ENCODE data around the gene RHOB. TPM values are rescaled to one million over a fixed set of nuclear protein-coding genes. Genes with fewer than 3 reads are reported as not detected.

Gene RHOB
- total RNA-seq, 1 experiment from 2014 or later: 38.9 TPM

DNA sequence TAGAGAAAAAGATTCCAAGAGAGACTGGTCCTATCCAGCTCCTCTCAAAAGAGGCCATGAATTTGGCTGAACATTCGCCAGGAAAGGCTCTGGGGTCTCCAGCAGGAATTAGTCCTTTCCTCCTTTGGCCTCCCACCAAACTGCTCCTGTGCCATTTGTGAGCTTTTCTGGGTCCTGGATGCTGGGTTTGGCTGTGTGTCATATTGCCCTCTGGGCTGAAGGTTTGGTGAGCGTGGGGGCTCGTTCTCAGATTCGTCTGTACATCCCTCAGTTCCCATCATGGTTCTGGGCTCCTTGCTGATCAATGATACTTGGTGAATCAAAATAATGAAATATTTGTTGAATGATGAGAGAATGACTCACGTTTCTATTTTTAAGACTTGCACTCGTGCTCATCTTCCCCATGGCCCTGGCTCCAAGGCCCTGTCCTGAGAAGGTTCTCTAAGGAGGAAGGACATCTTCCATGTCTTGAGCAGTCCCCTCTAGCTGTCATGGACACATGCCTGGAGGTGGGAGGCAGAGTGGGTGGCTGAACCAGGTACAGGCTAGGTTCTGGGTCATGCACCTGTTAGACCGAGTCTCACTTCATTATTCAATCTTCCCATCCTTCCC, 47.8 kb upstream of the RHOB start:
- ATAC-seq: no peak
- Histone ChIP-seq H3K27ac (ENCODE audit: low read length) (no peak overlapping the region), H3K27me3 (ENCODE audit: control insufficient read depth, insufficient read depth, low read length) (no peaks in the 10 kb centered on the region), H3K36me3 (ENCODE audit: control insufficient read depth, insufficient read depth, low read length) (no peaks in the 10 kb centered on the region), H3K9me3 (ENCODE audit: control insufficient read depth, insufficient read depth, low read depth, low read length) (no peaks in the 10 kb centered on the region), H3K4me3 (ENCODE audit: low read depth in 2 of 2, low read length in 2 of 2) (no peak overlapping the region), H3K4me1 (ENCODE audit: control insufficient read depth, insufficient read depth, low read length) (no peaks in the 10 kb centered on the region)
- in situ Hi-C loops (cut with HindIII; ENCODE audit: low pct_unique_long_range_greater_than_20kb, low sequenced_read_pairs) (no loop called here), intact Hi-C loops (cut with micrococcal nuclease; ENCODE audit: unreplicated experiment) (no loop called here)
- ChIA-PET POLR2A (no interaction called here), CTCF (no interaction called here)
- BruUV-seq (replicated peaks): no TSS peak
- TF ChIP-seq TCF7L2 (IDR thresholded peaks at IDR 0.05; ENCODE audit: low read depth, low read length) (no peak), SIN3A (IDR thresholded peaks at IDR 0.05; ENCODE audit: borderline replicate concordance, insufficient read depth, low read depth, low read length) (no peak), POLR2AphosphoS5 (IDR thresholded peaks at IDR 0.05; ENCODE audit: low read depth, low read length) (no peak)
- TF ChIP-seq, protein P1, sequence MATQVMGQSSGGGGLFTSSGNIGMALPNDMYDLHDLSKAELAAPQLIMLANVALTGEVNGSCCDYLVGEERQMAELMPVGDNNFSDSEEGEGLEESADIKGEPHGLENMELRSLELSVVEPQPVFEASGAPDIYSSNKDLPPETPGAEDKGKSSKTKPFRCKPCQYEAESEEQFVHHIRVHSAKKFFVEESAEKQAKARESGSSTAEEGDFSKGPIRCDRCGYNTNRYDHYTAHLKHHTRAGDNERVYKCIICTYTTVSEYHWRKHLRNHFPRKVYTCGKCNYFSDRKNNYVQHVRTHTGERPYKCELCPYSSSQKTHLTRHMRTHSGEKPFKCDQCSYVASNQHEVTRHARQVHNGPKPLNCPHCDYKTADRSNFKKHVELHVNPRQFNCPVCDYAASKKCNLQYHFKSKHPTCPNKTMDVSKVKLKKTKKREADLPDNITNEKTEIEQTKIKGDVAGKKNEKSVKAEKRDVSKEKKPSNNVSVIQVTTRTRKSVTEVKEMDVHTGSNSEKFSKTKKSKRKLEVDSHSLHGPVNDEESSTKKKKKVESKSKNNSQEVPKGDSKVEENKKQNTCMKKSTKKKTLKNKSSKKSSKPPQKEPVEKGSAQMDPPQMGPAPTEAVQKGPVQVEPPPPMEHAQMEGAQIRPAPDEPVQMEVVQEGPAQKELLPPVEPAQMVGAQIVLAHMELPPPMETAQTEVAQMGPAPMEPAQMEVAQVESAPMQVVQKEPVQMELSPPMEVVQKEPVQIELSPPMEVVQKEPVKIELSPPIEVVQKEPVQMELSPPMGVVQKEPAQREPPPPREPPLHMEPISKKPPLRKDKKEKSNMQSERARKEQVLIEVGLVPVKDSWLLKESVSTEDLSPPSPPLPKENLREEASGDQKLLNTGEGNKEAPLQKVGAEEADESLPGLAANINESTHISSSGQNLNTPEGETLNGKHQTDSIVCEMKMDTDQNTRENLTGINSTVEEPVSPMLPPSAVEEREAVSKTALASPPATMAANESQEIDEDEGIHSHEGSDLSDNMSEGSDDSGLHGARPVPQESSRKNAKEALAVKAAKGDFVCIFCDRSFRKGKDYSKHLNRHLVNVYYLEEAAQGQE (IDR thresholded peaks at IDR 0.05; ENCODE audit: insufficient read depth in 1 of 2, low read depth in 2 of 2, low read length in 1 of 2): no peak
- TF ChIP-seq, protein P2, sequence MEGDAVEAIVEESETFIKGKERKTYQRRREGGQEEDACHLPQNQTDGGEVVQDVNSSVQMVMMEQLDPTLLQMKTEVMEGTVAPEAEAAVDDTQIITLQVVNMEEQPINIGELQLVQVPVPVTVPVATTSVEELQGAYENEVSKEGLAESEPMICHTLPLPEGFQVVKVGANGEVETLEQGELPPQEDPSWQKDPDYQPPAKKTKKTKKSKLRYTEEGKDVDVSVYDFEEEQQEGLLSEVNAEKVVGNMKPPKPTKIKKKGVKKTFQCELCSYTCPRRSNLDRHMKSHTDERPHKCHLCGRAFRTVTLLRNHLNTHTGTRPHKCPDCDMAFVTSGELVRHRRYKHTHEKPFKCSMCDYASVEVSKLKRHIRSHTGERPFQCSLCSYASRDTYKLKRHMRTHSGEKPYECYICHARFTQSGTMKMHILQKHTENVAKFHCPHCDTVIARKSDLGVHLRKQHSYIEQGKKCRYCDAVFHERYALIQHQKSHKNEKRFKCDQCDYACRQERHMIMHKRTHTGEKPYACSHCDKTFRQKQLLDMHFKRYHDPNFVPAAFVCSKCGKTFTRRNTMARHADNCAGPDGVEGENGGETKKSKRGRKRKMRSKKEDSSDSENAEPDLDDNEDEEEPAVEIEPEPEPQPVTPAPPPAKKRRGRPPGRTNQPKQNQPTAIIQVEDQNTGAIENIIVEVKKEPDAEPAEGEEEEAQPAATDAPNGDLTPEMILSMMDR (IDR thresholded peaks at IDR 0.05): no peak
- DNase-seq (ENCODE audit: low read depth, low spot score): no peak

DNA sequence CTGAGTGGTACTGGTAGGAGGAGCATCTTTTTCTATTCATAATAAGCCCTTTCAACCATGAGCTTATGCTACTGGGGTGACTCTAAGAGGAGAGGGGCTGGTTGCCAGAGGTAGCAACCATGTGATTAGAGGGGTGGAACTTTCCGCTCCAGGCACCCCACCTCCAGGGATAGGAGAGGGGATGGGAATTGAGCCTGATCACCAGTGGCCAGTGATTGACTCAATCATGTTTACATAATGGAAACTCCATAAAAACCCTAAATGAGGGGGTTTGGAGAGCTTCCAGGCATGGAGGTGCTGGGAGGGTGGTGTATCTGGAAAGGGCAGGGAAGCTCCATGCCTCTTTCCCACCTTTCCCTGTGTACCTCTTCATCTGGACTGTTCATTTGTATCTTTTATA, 46.6 kb upstream of the RHOB start:
- intact Hi-C loops (cut with micrococcal nuclease; ENCODE audit: unreplicated experiment) (no loop called here), in situ Hi-C loops (cut with HindIII; ENCODE audit: low pct_unique_long_range_greater_than_20kb, low sequenced_read_pairs) (no loop called here)
- Histone ChIP-seq H3K4me3 (ENCODE audit: low read depth in 2 of 2, low read length in 2 of 2) (no peak overlapping the region), H3K4me1 (ENCODE audit: control insufficient read depth, insufficient read depth, low read length) (no peaks in the 10 kb centered on the region), H3K27me3 (ENCODE audit: control insufficient read depth, insufficient read depth, low read length) (no peaks in the 10 kb centered on the region; the same call in 1 of the 2 replicates), H3K9me3 (ENCODE audit: control insufficient read depth, insufficient read depth, low read depth, low read length) (no peaks in the 10 kb centered on the region), H3K36me3 (ENCODE audit: control insufficient read depth, insufficient read depth, low read length) (no peaks in the 10 kb centered on the region), H3K27ac (ENCODE audit: low read length) (no peak overlapping the region)
- no TSS peak for BruUV-seq (replicated peaks)
- ATAC-seq (no peak), DNase-seq (ENCODE audit: low read depth, low spot score) (no peak)
- ChIA-PET CTCF (interaction anchor here (0.6 kb wide), 1 partner anchor 236 kb away, joined by 3 read pairs; no protein-coding TSS in a partner anchor), POLR2A (no interaction called here)
- TF ChIP-seq SIN3A (IDR thresholded peaks at IDR 0.05; ENCODE audit: borderline replicate concordance, insufficient read depth, low read depth, low read length): no peak
- TF ChIP-seq TCF7L2 (IDR thresholded peaks at IDR 0.05; ENCODE audit: low read depth, low read length): no peak
- TF ChIP-seq POLR2AphosphoS5 (IDR thresholded peaks at IDR 0.05; ENCODE audit: low read depth, low read length): no peak
- TF ChIP-seq, protein P1 (IDR thresholded peaks at IDR 0.05; ENCODE audit: insufficient read depth in 1 of 2, low read depth in 2 of 2, low read length in 1 of 2): no peak
- TF ChIP-seq, protein P2 (IDR thresholded peaks at IDR 0.05): no peak

Measured in Panc1 (cell line).